HG03457 (cell line): ENCODE data around the gene ZSWIM7.
"Not testable (repeated sequence)": the region's sequence is repeated elsewhere in the genome, so short reads cannot be mapped to it uniquely, and the experiment has no call there.

Experiments used
- ATAC-seq: cut with Tn5 transposase; IDR thresholded peaks from one replicate; pipeline ENCODE4 v1.9.1; 2021; ENCODE audit warnings: moderate number of reproducible peaks; ENCODE audit not compliant: unreplicated experiment

ZSWIM7 gene

DNA sequence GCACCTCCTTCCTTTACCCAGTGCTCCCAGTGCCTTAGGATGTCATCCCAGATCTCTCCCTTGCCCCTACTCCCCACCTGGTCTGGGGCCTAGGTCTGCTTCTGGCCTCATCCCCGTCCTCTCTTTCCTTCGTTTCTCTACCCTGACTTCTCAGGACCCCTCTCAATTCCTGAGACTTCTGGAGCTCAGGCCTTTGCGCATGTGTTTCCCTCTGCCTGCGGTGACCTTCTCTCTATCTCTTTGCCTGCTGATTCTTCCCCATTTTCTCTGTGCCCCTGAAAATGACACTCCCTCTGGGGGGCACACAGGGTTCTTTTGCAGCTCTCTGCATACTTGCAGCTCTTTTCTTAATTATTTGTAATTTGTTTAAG, 41.0 kb downstream of the ZSWIM7 start:
- ATAC-seq = no peak

DNA sequence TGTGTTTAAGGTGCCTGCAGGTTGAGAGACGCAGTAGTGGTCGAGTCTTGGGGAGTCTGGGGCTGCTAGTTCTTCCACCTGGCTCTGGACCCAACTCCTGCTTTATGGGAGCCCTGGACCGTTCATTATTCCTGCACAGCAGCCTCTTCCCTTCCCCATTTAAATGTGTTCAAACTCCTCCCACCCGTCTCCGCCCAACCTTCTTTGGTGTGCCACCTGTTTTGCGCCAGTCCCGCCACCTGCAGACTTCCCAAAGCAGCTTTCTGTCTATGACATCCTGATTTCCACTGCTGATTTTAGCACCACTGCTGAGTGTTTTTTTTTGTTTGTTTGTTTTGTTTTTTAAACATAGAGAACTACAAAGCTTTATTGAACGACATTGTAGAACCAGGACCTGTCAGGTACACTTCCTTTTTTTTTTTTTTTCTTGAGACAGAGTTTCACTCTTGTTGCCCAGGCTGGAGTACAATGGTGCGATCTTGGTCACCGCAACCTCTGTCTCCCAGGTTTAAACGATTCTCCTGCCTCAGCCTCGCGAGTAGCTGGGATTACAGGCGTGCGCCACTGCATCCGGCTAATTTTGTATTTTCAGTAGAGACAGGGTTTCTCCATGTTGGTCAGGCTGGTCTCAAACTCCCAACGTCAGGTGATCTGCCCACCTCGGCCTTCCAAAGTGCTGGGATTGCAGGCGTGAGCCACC, 41.7 kb downstream of the ZSWIM7 start:
- no peak for ATAC-seq

DNA sequence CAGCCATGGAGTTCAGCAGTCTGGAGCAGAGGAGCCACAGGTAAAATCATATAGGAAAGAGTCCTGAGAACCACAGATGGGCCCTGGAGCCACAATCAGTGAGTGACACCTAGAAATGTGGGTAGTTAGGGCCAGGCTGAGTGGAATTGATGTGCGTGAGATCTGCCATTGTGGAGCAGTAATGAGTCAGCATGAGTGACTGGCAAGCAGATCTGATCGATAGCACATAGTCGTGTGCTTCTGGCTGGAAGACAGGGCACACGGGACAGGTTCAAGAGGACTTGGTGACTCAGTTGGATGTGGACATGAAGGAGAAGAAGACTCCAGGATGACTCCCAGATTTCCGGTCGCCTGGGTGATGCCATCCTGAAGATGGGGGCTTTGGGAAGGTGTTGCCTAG, 42.3 kb downstream of the ZSWIM7 start:
- no peak for ATAC-seq

DNA sequence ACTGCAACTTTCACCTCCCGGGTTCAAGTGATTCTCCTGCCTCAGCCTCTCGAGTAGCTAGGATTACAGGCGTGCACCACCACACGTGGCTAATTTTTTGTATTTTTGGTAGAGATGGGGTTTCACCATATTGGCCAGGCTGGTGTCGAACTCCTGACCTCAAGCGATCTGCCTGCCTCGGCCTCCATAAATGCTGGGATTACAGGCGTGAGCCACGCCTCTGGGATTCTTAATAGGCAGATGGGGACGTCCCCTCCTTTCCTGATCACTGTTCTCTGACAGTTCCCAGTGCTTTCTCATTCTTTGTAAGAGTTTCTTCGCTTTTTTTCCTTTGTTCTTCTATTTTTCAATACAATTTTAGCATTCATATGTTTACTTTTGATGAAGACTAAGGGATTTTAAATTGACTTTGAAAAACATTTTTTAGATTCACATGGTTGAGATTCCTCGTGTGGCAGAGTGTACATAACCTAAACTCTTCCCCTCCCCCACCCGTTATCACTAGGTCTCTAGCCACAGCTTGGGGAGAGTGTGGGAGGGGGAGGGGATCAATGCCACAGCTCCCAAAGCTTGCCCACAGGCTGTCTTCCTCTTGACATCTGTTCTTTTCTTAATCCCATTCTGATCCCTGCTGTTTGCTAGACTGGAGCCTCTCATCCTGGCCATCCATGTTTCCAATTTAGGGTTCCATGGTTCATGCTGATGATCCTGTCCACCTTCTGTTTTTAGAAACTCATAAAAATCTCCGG, 43.5 kb downstream of the ZSWIM7 start:
- ATAC-seq = no peak

DNA sequence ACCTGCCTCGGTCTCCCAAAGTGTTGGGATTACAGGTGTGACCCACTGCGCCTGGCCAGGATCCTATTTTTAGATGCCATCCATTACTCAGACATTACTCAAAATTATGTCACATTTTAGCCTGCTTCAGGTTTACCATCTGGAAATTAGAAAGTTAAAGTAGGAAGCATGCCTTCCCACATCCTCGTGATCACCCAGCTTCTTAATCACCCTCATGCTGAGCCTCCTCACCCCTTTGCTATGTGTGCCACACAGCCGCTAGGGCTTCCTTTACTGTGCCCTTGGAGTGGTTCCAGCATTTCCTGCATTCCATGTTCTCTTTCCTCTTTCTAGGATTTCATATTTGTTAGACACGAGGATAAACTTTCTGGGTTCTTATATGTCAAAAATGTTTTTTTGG, 45.3 kb downstream of the ZSWIM7 start:
- no peak for ATAC-seq

DNA sequence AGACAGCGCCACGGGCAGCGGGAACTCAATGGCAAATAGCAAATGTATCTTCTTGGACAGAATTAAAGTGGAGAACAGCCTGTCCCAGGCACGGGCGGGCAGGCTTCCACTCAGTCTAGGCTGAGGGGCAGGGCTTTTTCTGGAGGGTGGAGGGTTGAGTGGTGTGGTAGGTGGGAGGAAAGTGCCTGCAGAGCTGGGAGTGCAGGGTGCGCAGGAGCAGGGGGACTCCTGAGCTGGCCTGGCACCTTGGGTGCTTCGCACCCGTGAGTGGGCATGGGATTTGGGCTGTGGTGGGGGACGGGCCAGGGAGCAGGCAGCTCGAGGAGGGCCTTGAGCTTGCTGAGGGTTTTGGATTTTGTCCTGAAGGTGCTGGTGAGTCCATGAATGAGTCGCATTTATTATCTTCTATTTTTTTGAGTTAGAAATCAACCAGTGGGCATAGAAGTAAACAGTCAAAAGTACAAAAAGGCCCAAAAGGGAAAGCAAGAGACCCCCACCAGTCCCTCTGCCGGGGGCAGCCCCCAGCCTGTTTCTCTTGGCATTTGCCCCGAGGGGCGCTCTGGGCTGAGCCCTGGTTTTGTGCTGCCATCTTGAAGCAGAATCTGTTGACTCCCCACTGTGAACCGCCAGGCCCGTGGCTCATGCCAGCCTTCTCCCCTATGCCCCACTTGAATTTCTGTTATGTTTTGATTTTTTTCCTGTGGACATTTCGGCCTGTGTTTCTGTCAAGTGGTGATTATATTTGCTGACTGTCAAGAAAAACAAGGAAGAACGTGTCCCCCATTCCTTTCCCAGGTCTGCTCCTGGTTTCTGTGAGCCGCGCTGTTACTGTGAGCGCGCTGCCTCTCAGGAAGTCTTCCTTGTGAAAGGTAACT, 46.4 kb downstream of the ZSWIM7 start:
- no peak for ATAC-seq

DNA sequence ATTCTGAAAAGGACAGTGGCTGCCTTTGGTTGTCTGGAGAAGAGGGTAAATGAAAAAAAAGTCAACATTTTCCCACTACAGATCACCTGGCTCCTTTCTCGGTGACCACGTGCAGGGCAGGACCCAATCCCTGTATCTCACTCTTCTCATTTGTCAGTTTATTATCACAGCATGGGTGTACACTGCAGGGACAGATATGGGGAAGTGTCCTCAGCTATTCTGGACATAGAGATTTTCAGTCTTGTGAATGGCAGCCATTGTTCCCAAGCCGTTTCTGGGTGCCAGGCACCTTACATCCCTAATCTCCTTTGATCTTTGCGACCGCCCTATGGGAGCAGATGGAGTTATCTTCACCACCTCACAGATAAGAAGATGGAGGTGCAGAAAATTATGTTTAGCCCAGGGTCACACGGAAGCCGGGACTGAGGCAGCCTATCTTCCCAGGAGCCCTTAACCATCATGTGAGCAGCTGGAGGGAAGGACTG, 47.4 kb downstream of the ZSWIM7 start:
- ATAC-seq = no peak

DNA sequence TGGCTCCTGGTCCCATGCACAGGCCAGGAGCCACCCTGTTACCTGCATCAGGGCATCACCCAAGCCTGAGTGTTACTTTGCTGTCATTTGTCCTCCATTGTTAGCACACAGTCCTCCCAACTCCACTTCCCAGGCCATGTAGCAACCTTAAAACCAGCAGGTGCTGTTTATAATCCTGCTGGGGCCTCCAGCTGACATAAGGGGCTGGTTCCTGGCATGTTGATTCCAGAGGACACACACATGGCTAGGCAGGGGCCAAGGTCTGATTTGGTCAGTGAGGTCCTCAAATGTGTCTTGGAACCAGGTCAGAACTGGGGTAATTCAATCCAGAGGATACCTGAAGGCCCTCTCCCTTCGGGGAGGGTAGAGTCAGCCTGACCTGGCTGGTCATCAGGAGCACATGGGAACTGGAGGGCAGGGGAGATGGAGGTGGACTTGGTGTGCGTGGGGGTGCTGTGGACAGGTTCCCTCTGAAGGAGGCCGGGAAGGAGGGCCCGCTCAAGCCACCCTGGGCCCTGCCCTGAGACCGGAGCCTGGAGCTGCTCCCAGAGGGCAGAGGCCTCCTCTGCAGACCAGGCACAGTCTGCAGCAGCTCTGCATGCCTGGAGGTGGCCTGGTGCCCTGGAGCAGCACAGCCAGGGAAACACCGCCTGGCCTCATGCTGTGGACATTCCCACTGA, 48.0 kb downstream of the ZSWIM7 start:
- no peak for ATAC-seq

DNA sequence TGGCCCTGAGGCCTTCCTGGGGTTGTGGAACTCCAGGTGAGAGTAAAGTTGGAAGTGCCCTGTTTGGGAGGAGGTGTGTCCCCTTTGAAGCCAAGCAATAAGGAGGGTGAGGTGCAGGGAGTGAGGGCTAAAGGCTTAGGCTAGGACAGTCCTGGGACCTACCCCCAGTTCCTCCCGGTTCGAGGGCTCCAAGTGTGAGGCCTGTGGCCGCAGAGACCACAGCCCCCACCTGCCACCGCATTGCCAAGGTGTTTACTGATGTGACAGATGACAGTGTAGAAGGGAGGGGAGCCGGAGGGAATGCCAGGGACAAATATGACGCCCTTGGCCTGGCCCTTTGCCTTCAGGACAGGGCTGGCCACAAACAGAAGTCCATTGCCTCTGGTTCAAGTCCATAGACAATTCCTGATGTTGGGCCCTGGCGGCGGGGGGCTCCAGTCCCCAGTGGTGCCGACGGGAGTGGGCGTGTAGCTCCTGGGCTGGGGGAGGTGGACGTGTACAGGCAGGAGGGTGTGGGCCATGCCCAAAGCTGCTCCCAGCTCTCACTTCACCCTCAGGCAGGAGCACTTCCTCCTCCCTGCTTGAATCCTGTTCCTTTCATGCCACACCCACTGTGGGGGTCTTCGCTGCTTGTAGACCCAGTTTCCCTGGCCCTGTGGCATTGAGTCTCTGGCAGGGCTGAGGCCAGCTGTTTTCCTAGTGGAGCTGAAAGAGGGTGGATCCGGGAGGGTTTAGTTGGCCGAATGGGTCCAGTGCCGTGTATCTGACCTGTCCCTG, 51.3 kb downstream of the ZSWIM7 start:
- ATAC-seq = no peak

DNA sequence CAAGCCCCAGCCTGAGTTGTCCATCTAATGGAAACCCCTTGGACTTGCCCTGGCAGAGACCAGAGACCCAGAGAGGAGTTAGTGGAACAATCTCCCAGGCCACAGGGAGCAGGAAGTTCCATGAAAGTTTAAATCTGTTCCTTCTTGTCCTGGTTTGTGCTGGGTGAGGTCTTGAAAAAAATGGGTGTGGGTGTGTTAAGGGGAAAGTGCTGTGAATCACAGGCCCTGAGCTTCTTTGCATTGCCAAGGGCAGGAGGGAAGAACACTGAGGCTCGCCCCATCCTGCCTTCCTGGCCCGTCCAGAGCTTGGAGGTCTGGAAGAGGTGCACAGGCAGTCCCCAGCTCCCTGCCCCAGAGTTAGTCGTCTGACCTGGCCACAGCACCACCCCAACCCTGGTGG, 52.2 kb downstream of the ZSWIM7 start:
- ATAC-seq = no peak

DNA sequence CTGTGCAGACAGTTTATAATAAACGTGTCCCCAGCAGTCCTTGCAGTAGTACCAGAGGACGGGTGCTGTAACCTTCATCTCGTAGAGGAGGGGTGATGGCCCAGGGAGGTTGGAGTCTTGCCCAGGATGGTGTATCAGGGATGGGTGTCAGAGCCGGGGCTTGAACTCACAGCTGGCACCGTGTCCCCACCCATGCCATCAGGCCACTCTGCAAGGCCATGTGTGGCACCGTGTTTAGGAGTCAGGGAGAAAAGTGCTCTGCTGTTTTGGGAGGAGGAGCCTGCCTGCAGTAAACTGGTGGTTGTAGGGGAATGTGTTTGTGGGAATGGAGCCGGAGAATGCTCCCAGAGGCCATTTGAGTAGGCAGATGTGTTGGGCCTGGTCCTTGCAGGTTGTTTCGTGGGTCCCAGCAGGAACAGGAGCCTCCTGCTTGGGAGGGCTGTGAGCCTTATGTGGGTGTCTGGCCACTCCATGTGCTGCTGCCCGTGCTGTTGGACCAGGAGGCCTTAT, 52.8 kb downstream of the ZSWIM7 start:
- no peak for ATAC-seq

DNA sequence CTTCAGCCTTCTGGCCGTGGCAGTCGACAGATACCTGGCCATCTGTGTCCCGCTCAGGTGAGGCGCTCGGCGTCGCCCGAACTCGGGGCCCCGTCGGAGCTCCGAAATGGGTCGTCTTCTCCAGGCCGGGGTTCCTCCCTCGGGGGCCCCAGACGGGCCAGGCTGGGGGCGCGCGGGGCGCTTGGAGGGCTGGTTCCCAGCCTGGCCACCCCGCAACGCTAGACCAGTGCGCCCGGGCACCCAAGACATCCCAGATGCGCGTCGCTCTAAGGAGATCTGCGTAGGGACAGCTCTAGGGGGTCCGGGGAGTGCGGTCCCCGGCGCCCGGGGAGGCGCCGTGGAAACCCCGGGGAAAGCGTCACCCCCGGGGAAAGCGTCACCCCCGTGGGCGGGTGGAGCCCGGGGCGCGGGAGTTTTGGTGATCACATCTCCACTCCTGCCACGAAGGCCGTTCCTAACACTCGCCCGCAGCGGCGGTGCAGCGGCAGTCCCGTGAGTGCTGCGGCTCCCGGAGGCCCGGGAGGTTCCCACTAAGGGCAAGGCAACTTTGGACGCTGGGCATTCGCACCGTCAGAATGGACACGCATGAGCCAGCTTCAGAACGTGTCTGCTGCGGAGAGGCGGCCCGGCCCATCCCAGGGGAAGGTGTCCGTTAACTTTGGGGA, 53.8 kb downstream of the ZSWIM7 start:
- ATAC-seq = no peak

DNA sequence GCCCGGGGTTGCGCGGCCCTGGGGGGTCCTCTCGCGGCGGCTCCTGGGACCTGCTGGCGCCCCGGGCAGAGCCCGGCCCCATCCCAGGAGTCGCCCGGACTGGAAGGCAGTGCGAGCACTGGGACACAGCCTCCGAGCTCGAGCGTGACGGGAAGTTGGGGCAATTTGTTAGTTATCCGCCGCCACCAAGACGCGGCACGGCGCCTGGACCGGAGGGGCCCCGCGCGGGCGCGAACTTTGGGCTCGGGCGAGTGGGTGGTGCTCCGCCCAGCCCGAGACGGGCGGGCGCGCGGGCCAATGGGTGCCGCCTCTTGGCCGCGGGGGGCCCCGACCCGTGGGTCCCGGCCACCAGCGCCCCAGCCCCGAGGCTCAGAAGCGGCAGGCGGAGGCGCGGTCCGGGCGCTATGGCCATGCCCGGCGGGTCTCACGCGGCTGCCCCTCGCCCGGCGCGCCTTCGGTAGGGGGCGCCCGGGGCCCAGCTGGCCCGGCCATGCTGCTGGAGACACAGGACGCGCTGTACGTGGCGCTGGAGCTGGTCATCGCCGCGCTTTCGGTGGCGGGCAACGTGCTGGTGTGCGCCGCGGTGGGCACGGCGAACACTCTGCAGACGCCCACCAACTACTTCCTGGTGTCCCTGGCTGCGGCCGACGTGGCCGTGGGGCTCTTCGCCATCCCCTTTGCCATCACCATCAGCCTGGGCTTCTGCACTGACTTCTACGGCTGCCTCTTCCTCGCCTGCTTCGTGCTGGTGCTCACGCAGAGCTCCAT, 54.6 kb downstream of the ZSWIM7 start, which contains the start of gene ADORA2B:
Gene ADORA2B (plus strand): TSS at position 372 of the 768 bp plus-strand sequence. CDS start 119 bp downstream, at position 491.
- no peak for ATAC-seq

DNA sequence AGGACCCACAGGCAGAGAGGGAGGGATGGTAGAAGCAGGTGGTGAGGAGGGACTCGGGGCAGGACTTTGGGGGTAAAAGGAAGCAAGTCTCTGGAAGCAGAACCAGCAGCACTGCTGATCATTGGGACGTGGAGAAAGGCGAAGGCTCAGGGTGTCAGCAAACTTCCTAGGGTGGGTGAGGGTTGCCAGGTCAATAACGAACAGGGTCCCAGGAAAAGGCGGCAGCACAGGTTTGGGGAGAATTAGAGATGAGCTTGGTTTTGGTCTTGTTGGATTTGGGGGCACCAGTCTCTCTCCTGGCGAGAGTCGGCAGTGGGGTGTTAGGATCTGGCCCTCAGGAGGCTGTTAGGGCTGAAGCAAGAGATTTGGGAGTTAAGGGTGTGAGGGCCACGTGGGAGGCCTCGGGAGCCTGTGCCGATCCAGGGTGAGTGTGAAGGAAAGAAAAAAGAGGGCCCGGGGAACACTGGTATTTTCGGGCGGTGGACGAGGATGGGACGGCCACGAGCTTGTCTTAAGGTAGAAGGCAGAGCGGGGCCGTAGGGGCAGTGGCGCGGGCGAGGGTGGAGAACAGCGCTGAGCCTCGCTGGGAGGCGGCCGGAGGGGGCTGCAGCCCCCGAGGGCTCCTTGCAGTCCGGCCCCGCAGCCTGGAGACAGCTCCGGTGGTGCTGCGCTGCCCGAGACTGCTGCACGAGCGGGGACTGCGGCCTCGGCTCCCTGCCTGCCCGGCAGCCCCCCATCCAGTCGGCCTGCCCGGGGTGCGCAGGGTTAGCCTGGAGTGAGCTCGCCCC, 55.3 kb downstream of the ZSWIM7 start:
- ATAC-seq = no peak

DNA sequence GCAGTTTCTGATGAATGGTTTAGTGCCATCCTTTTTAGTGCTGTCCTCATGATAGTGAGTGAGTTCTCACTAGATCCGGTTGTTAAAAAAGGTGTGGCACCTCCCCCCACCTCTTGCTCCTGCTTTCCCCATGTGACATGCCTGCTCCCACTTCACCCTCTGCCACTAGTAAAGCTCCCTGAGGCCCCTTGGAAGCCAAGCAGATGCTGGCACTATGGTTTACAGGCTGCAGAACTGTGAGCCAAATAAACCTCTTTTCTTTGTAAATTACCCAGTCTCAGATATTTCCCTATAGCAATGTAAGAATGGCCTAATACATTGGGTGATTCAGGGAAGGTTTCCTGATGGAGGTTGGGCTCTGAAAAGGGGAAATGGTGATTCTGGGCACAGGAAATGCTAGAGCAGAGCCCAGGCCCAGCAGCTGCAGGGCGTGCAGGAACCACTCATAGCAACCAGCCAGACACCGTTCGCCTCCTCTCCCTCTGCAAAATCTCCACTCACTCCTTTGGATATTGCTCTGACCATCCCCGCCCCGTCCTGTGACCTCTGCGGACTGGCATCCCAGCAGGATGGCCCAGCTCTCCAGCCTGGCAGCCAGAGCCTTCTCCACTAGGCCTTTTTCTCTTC, 57.2 kb downstream of the ZSWIM7 start:
- ATAC-seq = no peak

DNA sequence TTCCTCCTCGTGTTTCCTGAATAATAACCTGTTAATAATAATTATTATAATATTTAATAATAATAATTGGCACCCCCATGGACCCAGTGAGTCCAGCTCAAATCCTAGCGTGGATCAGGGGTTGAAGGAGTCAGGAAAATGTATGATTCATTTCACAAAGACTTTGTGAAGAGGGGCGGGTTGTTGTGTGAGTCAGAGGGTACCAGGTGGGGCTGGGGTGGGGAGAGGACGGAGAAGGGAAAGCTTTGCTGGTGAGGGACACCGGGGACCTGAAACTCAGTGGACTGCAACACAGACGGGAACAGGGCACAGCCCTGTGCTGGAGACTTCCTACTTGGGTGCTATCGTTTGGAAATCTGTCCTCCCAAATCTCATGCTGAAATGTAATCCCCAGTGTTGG, 57.7 kb downstream of the ZSWIM7 start:
- ATAC-seq = no peak

DNA sequence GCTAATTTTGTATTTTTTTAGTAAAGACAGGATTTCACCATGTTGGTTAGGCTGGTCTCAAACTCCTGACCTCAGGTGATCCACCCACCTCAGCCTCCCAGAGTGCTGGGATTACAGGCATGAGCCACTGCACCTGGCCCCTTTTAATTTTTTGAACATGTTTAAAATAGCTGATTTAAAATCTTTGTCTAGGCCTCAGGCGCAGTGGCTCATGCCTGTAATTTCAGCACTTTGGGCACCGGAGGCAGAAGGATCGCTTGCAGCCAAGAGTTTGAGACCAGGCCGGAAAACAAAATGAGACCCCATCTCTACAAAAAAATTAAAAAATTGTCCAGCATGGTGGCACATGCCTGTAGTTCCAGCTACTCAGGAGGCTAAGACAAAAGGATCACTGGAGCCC, 63.0 kb downstream of the ZSWIM7 start:
- ATAC-seq = not testable (repeated sequence)
